OCI-LY3 (cell line): ENCODE measurements around the gene LRRC3C.

ENCODE experiments used
- CTCF ChIP-seq: fragments of 200-600, 300-600 bp; sonication (generic); IDR thresholded peaks from 2 replicates; pipeline ENCODE4 v1.5.1; 2014; ENCODE audit warnings: antibody characterized with exemption, low read length, low read depth
- EZH2phosphoT487 ChIP-seq: fragments of 200-600 bp; shearing (Covaris generic); IDR thresholded peaks from 2 replicates; pipeline ENCODE4 v1.6.1; 2018; ENCODE audit warnings: antibody characterized with exemption, mixed run types, low read depth

DNA sequence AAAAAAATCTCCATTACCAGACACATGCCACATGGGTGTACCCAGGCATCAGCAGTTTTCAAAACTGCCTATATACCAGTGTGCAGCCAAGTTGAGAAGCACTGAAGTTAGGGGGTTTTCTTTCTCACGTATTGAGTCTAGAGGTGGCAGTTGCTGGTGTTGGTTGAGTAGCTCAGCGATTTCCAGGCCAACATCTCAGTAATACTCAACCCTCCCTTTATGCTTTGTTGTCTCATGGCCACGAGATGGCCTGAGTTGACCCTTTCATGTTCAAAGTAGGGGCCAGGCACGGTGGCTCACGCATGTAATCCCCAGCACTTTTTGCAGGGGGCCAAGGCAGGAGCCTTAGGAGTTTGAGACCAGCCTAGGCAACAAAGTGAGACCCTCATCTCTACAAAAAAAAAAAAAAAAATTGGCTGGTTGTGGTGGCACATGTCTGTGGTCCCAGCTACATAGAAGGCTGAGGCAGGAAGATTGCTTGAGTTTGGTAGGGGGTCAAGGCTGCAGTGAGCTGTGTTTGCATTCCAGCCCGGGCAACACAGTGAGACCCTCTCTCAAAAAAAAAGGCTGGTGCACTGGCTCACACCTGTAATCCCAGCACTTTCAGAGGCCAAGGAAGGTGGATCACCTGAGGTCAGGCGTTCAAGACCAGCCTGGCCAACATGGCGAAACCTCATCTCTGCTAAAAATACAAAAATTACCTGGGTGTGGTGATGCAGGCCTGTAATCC is 10.8 kb downstream of the LRRC3C start:
- no peak for TF ChIP-seq CTCF
- TF ChIP-seq EZH2phosphoT487: no peak
